Measurements from ENCODE around the gene NPAP1.
"Not testable (repeated sequence)": the region's sequence is repeated elsewhere in the genome, so short reads cannot be mapped to it uniquely, and the experiment has no call there.

Gene NPAP1, protein sequence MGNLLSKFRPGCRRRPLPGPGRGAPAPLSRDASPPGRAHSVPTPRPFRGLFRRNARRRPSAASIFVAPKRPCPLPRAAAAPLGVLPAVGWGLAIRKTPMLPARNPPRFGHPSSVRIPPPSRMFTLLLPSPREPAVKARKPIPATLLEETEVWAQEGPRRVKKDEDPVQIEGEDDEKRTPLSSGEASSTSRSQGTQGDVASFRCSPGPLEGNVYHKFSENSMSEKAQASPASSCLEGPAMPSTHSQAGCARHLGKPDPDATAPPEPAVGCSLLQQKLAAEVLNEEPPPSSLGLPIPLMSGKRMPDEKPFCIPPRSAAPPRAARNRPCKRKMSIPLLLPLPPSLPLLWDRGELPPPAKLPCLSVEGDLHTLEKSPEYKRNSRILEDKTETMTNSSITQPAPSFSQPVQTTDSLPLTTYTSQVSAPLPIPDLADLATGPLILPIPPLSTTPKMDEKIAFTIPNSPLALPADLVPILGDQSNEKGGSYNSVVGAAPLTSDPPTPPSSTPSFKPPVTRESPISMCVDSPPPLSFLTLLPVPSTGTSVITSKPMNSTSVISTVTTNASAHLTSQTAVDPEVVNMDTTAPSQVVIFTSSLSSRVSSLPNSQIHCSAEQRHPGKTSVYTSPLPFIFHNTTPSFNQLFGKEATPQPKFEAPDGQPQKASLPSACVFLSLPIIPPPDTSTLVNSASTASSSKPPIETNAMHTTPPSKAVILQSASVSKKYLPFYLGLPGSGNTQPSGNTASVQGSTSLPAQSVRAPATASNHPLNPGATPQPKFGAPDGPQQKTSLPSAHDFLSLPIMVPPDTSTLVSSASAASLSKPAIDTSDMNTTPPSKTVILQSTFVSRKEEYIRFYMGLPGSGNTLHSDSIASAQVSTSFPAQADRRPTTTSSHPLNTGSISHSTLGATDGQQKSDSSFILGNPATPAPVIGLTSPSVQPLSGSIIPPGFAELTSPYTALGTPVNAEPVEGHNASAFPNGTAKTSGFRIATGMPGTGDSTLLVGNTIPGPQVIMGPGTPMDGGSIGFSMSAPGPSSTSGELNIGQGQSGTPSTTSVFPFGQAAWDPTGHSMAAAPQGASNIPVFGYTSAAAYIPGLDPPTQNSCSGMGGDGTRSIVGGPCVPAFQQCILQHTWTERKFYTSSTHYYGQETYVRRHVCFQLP

DNA sequence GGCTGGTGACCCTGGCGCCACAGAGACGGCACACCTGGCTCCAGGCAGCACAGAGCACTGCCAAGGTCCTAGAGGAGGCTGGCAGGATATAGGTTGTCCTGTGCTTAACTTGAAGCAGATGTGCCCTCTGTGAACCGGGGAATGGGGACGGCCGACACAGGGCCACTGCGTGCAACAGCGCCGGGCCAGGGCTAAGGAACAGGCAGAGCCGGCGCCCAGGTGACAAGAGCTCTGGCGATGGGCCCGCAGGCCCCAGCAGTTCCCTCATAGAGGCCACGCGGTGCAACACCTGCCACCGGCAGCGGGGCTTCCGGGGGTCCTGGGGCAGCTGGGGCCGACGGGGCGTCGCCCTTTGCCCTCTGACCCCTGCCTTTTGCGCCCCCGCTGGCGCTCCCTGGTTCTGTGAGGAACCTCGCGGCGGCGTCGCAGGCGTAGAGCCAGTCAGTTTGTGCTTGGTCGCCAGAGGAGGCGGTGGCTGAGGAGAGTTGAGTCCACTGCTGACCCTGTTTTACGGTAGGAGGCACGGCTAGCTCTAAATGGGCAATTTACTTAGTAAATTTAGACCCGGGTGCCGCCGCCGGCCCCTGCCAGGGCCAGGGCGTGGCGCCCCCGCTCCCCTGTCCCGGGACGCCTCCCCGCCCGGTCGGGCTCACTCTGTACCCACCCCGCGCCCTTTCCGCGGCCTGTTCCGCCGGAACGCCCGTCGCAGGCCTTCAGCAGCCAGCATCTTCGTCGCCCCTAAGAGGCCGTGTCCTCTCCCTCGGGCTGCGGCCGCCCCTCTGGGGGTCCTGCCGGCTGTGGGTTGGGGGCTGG is at the start of gene NPAP1:
TSS of gene NPAP1 (plus strand) at position 444 of the 813 bp plus-strand sequence. CDS start at position 537, 93 bp downstream.
- TF ChIP-seq, protein P1, sequence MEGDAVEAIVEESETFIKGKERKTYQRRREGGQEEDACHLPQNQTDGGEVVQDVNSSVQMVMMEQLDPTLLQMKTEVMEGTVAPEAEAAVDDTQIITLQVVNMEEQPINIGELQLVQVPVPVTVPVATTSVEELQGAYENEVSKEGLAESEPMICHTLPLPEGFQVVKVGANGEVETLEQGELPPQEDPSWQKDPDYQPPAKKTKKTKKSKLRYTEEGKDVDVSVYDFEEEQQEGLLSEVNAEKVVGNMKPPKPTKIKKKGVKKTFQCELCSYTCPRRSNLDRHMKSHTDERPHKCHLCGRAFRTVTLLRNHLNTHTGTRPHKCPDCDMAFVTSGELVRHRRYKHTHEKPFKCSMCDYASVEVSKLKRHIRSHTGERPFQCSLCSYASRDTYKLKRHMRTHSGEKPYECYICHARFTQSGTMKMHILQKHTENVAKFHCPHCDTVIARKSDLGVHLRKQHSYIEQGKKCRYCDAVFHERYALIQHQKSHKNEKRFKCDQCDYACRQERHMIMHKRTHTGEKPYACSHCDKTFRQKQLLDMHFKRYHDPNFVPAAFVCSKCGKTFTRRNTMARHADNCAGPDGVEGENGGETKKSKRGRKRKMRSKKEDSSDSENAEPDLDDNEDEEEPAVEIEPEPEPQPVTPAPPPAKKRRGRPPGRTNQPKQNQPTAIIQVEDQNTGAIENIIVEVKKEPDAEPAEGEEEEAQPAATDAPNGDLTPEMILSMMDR (IDR thresholded peaks at IDR 0.05; ENCODE audit: borderline replicate concordance, insufficient read depth, low read depth, low read length) = no peak
- no peak within 1 kb of the TSS for H3K4me3 ChIP-seq (ENCODE audit: low read depth, low read length)

DNA sequence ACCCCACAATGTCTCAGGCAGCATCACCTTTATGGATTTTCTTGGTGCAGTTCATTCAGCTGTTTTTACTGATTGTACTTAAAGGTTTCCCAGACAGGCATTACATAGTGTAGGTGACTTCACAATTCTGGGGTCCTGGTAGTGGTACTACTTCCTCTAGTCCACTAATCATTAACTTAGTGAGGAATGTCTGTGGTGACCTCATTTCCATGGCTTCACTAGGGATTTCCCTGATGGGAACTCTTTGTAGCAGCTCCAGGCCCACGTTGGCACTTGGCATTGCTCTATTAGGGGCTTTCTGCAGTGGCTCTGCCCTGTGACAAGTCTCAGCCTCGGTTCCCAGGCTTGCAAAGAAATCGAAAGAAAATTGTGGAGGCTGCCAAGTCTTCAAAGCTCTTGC is 48.1 kb upstream of the NPAP1 start:
- no peak overlapping the region for H3K4me3 ChIP-seq (ENCODE audit: low read depth, low read length)
- TF ChIP-seq, protein P1 (IDR thresholded peaks at IDR 0.05; ENCODE audit: borderline replicate concordance, insufficient read depth, low read depth, low read length) = no peak

DNA sequence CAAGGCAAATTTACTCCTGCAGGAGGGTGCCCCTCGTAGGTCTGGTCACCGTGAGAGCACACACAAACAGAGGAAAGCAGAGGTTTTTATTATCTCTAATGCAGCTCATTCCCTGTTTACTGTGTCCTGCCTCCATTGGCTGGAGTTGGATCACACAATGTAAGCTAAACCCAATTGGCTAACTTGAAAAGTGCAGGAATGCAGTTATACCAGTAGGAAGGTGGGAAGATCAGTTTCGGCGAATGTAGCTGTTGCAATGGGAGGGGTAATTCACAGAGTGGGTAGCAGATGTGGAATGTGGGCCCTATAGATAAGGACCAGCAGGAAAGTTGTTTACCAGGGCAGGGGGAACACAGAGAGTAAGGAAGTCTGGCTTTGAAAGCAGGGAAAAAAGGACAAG is 42.5 kb upstream of the NPAP1 start:
- TF ChIP-seq, protein P1 (IDR thresholded peaks at IDR 0.05; ENCODE audit: borderline replicate concordance, insufficient read depth, low read depth, low read length) = no peak
- H3K4me3 ChIP-seq (ENCODE audit: low read depth, low read length) = no peak overlapping the region

DNA sequence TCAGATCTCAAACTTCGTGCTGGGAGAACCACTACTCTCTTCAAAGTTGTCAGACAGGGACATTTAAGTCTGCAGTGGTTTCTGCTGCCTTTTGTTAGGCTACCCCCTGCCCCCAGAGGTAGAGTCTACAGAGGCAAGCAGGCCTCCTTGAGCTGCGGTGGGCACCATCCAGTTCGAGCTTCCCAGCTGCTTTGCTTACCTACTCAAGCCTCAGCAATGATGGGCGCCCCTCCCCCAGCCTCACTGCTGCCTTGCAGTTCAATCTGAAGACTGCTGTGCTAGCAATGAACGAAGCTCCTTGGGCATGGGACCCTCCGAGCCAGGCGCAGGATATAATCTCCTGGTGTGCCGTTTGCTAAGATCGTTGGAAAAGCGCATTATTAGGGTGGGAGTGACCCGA is 36.2 kb upstream of the NPAP1 start:
- H3K4me3 ChIP-seq (ENCODE audit: low read depth, low read length) = not testable (repeated sequence)

DNA sequence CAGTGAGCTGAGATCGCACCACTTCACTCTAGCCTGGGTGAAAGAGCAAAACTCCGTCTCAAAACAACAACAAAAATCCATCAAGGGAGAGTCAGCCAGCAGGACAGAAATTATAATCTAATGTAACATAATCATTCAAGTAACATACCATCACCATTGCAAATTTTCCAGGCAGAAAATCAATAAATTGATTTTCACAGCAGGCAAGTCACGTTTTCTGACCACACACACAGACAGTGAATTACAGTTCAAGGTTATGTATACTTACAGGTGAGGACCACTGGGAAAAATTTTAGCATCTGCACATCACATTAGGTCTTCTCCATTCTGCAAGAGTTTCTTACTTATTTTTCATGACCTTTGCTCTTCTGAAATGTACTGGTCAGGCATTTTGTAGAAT is 29.9 kb upstream of the NPAP1 start:
- TF ChIP-seq, protein P1 (IDR thresholded peaks at IDR 0.05; ENCODE audit: borderline replicate concordance, insufficient read depth, low read depth, low read length) = no peak

DNA sequence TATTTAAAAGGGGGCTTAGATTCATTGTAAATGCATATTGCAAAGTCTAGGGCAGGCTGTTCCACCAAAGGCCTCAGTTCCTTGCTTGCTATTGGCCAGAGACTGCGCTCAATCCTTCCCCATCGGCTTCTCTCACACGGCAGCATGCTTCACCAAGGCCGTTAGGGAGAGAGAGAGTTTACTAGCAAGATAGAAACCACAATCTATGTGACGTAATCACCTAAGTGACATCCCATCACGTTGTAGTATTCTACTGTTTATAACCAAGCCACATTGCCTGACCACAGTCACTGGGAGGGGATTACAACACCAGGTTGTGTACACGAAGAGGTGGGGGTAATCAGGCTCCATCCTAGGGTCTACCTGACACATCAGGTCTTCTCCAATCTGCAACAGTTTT is 16.0 kb upstream of the NPAP1 start:
- TF ChIP-seq, protein P1 (IDR thresholded peaks at IDR 0.05; ENCODE audit: borderline replicate concordance, insufficient read depth, low read depth, low read length) = no peak
- H3K4me3 ChIP-seq (ENCODE audit: low read depth, low read length) = no peak overlapping the region

More for the DNA sequence above, 29.9 kb upstream of the NPAP1 start:
- H3K4me3 ChIP-seq (ENCODE audit: low read depth, low read length) = no peak overlapping the region

Data from GM12875 (cell line).